NOMO-1 (cell line): Measurements from ENCODE around the gene SLCO2A1.
A peak's percentile ranks its signal among the peaks of the same experiment; 100 is the strongest.

ENCODE experiments used
- DNase-seq, 2 experiments: peaks; one replicate each; lab custom pipeline; 2025; ENCODE audit not compliant: unreplicated experiment in 2 of 2; lab: John Stamatoyannopoulos, UW

SLCO2A1 gene

DNA sequence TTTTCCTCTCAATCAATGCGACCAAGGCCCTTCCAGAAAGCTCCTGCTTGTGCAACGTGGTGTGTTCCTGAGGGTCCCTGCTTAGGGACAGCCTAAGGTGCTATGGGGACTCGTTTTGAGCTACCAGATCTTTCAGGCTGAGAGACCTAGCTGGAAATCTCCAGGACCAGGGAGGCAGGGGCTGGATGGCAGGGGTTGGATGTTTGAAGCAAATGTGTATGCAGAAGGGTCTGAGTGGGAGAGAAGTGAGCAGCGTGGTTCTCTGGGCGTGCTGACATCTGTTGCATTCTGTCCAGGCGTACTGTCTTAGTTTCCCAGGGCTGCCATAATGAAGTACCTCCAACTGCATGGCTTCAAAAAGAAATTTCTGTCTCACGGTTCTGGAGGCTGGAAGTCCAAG is 31.7 kb upstream of the SLCO2A1 start:
- DNase-seq, result no peak

DNA sequence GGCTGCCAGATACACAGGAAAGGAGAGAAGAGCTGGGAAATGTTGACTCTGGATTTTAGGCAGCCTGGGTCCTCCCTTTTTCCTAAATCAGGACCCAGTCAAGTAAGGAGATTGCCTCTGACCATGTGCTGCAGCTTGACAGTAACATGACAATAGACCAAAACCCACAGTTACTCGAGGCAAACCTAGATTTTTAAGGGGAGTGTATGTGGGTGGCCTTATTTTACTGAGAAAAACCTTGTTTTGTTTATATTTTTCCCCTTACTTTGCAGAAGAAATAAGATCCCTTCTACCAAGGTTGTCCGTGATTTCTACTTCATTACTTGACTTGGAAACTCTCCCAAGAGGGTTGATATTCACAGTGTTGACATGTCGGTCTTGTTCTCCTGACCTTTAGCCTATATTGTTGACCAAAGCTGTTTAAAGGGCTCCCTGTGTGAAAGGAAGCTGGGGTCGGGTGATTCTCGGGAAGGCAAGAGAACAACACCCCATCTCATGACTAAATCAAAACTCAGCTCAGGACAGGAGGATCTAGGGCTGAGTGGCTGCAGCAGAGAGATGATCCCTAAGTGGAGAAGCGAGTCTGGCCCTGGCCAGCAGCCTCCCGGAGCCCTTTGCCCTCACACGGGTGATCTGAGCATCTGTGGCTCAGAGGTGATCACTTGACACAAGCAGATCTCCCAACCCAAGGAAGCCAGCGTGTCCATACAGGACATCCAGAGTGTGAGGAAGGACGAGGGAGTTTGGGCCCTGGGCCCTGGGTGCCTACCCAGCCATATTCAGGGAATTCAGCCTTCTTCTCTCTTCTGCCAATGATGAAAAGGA is 31.0 kb upstream of the SLCO2A1 start:
- no peak for DNase-seq

DNA sequence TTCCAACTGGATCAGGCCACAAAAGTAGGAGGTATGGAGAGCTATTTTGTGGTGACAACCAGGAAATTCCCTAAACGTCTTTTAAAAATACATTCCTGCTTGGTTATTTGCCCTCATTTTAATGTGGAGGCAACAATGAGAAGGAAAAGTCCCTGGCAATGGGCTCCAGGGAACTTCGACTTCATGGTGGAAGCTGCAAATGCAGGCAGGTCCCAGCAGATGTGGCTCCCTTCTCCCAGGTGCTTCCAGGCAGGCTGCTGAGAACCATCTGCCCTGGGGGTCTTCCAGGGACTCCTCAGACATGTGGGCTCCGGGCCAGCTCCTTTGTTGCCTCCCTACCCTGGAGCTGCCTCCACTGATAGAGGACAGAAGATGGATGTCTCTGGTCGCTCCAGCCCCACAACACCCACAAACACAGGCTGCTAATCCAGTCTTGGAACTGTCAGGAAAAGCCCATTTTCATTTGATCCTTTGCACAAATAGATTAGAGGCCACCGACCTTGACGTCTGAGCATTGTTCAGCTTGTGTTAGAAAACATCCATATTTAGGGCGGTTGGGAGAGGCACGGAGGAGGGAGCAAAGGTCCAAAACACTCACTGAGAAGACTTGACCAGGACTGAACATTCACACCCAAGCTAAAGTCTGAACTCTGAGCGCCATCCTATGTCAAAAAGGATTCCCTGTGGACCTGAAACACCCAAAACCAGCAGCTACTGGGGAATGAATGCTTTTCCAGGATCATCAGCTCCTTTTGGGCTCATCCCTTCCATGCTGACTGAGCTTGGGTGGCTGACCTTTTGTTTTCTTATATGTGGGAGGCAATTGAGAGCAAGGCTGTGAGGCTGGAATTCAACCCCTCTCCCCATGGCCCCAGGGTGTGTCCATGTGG is 30.2 kb upstream of the SLCO2A1 start:
- no peak for DNase-seq

DNA sequence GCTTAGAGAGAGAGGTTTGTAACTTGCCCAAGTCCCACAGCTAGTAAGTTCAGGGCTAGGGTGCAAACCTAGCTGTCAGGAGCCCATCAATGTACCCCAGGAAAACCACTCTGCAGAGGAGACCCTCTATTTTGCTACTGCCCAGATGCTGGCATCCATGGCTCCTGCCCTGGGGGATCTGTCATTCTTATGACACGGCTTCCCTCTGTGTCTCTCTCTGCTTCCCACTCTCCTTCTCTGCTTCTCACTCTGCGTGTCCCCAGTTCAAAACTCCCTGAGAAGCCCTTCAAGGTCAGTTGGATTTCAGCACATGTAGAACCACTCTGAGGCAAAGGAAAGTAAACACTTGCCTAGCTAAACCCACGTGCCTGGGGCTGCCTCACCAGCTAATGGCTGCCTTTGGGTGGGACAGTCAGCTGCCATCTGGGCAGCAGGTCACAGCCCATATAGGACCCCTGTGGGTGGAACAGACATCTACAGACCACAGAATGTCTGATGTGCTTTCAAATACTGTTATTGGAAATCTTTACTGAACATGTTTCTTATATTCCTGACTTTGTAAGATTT is 29.4 kb upstream of the SLCO2A1 start:
- DNase-seq, result no peak

DNA sequence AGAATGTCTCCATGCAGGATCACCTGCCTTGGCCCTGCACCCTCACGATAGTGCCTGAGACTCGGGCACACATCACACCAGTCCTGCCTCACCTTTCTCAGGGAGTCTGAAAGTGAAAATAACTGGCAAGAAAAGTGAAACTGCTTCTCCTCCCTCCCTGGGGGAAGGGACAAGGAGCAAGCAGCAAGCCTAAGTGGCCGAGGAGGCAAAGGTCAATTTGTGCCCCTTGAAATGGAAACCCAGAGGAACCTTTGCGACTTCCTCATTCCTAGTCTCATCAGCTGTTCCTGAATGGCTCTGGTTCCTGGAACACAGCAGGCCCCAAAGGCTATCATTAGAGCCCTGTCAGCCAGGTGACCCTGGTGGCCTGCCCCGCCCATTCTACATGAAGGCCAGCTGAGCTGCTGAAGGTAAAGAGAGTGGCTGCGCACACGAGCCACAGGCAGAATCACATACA is 28.0 kb upstream of the SLCO2A1 start:
- DNase-seq, result peak; percentile 23 to 63

DNA sequence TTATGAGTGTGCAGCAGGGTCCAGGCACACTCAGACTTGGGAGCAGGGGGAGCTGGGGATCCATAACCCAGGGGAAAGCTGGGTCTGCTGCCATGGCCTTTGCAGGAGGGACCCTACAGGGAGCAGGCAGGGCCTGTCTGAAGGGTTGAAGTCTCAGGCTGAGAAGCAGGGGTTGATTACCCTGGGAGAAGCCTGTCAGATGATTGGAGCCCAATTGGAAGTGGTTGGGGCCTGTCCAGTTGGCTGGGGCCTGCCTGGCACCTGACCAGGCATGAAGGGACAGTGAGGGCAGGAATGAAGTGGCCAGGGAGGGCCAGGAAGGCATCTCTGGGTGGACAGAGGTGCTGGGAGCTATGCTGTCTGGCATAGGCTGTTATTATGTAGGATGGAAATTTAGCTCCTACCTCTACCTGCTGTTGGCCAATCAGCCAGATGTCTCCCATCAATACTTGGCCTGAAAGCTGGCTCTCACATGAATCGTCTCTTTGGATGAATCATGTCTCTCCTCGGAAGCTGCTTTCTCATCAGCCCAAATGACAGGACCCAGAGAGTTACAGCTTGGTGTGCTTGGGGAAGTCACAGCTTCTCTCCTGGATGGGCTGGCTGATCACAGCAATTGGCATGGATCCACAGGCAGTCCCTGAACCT is 27.4 kb upstream of the SLCO2A1 start:
- peak in 1 of 2 experiments; percentile 36 for DNase-seq

DNA sequence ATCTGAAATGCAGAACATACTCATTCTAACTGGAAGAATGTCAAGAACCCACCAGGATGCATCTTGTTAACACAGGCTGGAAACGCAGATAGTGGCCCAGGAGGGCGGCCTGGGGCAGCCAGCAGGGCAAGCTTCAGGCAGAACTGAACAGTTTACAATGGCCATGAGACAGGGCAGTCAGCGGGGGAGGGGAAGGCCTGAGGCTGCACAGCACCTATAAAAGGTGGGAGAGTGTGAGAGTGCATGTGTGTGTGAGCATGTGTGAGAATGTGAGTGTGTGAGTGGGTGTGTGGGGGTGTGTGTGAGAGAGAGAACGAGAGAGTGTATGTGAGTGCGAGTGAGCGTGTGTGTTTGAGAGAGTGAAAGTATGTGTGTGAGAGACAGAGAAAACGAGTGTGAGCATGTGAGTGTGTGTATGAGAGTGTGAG is 26.8 kb upstream of the SLCO2A1 start:
- no peak for DNase-seq

DNA sequence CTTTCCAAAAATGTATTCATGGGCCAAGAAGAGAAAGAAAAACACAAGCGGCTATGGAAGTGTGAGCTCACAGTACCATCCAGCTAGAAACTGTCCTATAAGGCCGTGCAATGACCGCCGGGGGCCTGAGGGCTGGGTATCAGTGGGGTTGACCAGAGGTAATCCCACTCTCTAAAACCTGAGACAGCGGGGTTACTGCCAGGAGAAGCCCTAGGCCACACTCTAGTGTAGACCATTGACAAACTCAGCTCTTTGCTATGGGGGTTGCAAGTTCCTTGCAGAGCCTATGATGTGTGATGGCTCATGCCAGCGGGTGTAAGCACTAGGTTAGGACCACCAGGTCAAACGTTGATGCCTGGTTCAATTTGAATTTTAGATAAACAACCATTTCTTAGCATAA is 25.9 kb upstream of the SLCO2A1 start:
- no peak for DNase-seq

DNA sequence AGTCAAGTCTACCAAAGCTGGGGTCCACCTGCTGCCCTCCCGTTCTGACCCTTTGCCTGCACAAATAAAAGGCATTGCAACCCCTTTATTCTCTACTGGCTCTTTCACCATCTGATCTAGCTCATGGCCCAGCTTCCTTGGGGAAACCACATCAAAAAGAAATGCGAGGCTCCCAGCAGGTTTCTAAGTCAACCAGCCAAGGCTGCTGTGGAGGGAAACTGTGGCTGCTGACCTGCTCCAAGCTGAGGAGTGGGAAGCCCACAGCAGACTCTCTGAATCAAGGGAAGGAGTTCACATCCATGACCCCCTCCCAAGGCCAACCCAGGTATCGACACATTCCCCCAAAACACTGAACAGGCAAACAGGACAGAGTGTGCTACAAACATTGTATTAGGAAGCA is 25.2 kb upstream of the SLCO2A1 start:
- no peak for DNase-seq

DNA sequence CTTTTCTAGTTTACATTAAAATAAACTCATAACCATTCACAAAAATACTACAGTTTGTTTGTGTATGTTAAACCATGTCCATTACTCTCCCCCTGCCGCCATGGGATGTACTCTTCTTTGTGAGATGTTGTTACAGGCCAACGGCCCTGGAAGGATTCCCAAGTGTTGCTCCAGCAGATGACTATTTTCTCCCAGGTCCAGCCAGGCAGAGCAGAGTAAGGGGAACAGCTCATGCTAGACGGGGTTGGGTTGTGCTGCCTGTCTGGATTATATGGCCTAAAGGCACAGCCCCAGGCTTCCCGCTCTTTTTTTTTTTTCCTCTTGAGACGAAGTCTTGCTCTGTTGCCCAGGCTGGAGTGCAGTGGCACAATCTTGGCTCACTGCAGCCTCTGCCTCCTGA is 24.5 kb upstream of the SLCO2A1 start:
- DNase-seq, result no peak

DNA sequence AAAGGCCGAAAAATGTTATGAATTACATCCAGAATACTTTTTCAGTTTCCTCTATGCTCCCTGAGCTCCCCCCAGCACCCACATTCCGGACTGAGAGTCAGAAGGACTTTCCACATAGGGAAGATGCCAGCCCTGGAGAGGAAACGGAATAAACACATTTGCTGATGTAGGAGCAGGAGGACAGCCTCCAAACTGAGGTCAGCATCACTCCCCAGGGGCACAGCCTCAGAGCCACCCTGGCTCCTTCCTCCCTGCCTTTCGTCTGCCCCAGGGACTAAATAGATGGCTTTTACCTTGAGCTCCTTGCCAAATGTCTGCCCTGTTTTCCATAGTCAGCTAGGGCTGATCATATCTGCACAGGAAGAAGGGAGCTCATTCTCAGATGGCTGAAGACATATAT is 22.6 kb upstream of the SLCO2A1 start:
- DNase-seq, result no peak

DNA sequence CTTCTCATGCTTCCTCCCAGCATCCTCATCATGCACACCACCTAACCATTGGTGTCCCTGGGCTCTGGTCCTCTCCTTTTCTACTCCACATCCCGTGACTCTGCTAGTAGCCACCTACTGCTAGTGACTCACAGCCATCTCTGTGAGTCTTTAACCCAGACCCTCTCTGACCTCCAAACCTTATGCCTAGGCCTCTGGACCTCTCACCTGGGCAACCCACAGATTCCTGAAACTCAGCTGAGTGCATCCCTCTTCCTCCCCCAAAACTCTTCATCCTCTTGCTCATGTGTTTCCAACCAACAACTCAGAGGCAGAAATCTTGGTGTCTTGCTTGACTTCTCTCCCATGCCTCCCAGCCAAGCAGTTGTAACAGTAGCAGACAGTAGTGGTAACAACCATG is 20.0 kb upstream of the SLCO2A1 start:
- no peak for DNase-seq

DNA sequence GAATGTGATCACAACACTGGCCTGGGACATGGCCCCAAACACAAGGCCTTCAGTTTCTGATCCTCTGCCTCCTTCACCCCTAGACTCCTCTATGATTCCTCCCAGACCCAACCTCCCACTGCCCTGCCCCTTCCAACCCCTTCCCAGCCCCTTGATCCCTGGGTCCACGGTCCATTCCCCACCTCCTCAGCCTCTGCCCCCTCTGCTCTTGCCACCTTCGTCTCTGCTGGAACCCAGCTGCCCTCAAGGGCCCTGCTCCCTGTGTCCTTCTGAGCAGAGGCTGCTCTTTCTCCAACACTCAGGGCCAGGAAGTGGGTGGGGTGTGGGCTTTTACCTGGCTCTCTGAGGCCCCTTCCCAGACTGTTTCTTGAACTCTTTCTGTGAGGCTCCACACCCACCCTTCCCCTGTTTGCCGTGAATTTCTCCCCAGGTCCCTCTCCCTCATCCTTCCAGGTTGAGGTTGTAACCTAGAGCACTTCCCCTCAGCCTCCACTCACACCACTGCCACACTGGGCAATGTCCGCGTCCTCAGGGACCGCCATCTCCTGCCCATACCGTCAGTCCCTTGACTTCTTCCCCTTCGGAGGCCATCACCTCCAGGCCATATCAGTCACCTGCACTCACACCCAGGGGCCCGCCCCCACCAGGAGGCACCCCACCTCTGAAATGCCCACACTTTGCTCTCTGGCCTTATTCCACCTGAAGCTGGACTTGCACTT is 18.7 kb upstream of the SLCO2A1 start:
- no peak for DNase-seq

DNA sequence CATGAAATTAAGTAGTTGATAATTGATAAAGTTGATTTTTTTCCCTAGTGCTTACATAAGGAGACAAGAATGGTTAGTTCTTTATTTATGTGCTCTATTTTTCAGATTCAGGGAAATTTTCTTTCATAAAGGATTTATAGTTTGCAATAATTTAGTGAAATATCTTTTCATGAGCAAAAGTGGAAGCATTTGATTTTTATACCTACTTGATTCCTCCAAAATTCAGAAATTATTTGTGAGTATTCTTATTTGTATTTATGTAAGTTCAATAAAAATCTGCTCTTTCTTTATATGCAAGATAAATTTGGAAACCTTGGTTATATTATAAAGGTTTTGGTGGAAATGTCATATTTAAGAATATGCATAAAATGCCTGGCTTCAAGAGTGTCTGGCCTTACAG is 14.7 kb upstream of the SLCO2A1 start:
- no peak for DNase-seq

DNA sequence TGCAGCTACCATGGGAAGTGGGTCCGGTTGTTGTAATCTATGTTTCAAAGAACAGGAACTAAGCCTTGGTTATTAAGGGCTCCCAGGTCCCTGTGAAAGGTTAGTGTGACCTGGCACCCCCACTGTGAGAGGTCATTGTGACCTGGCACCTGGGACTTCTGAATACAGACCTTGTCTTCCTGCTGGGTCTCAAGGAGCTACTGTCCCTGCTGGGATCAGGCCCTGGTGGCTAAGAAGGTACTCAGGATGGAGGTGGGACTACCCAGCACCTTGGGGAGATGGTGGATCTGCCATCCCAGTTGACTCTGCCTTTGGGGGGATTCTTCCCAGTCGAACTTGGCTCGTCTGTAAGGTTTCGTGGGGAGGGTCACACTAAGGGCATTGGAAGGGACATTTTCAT is 10.3 kb upstream of the SLCO2A1 start:
- DNase-seq, result no peak

DNA sequence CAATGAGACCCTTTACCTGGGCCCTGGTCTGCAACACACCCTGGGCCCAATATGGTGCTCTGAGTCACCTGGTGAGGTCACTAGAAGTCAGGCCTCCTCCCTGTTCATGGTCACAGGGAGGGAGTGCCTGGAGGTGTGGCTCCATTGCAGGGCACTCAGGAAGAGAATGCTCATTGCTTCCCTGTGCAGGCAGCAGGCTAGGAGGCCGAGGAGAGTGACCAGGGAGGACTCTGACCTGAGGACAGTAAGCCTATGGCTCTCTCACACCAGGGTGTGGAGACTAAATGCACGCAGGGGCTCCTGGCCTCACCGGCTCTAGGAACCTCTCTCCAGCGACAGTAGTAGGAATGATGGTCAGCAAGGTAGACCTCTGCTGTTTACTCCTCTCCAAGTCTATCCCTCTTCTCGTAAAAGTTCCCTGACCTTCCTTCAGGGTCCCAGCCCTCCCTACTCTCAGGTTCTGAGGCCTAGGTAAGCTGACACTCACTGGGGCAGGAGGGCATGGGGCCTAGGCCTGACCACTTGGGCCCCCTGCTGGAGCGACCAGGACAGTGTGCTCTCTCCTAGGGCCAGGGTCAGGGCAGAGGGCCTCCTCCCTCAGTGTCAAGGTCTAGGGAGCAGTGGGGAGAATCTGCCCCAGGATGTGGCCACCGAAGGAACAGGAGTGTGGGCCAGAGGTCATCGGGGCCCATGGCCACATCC is 9.6 kb upstream of the SLCO2A1 start:
- no peak for DNase-seq

DNA sequence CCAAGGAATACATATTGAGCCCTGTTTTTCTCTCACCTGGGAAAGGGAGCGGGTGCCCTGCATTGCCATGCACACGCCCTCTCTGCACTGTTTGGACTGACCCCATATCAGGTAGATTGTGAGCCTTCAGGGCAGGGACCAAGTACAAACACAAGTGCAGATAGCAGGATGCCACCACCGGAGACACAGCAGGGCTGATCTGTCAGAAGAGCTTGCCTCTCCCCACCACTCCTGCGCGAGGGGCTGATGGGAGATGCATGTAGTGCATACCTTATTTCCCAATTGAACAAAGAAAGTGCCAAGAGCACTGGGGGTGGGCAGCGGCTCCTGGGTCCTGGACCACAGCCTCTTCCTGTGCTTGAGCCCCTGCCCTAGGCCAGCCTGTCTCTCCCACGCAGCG is 9.0 kb upstream of the SLCO2A1 start:
- no peak for DNase-seq

DNA sequence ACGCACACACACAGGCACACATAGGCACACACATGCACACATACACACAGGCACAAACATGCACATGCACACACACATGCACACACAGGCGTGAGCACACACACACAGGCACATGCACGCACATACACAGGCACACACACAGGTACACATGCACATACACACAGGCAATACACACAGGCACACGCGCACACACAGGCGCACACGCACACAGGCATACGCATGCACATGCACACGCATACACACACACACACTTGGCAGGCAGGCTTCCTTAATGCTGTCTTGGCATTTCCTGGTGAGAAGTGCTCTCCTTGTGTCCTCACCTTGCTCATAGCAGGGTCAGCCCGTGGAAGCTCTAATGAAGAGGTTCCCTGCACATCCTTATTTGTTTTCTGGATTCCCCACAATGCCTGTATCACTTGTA is 8.4 kb upstream of the SLCO2A1 start:
- no peak for DNase-seq

DNA sequence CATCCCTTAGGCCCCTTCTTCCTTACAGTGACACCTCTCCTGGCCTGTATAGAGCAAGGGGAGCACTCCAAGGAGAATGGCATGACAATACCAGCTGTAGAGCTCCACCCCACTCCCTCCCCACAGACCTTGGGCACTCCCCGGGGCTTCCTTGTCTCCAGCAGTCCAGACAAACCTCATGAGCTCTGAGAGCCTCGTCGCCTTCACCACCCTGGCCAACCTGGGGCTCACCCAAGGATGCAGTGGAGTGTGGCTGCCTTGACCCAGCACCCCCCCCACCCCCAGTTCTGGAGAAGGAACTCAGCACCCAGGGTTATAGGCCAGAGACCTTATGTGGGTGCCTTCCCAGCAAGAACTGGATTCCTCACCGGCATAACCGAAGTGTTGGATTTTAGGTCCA is 7.4 kb upstream of the SLCO2A1 start:
- no peak for DNase-seq

DNA sequence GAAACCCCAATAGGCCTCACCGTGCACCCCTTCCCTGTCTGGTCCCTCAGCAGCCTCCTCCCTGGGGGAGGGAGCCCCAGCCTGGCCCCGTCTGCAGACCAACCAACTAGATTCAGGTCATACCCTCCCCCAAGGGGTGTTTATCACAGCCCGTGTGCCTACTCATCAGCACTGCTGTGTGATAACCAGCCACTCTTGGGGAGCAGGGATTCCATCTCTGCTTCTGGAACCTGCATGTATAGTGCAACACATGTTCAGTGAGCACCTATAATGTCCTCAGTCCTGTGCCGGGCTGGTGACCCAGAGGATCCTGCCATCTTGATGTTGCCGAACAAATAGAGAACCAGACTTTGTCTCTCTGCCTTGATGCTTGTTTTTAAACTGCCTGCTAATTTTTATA is 6.6 kb upstream of the SLCO2A1 start:
- no peak for DNase-seq
